HepG2 (cell line): ENCODE measurements around the gene DHX8. TPM values are rescaled to one million over a fixed set of nuclear protein-coding genes. Genes with fewer than 3 reads are reported as not detected.
A peak's percentile ranks its signal among the peaks of the same experiment; 100 is the strongest.

Source experiments
- CBX2 ChIP-seq, 2 experiments: fragments of 200-600 bp in 1 of 2; sonication (generic); formaldehyde crosslinking in 1 of 2; IDR thresholded peaks; 2 replicates each; pipeline versions ENCODE4 v1.7.0 to v1.8.1; 2018 to 2022; ENCODE audit warnings: low read depth in 2 of 2, low read length in 1 of 2, mild to moderate bottlenecking in 1 of 2, missing genetic modification reagents in 1 of 2
- FLYWCH1 ChIP-seq: sonication (generic); formaldehyde crosslinking; IDR thresholded peaks from 2 replicates; pipeline ENCODE4 v1.8.1; 2023; ENCODE audit warnings: mild to moderate bottlenecking, missing genetic modification reagents
- GPBP1L1 ChIP-seq: sonication (generic); formaldehyde crosslinking; IDR thresholded peaks from 2 replicates; pipeline ENCODE4 v1.5.0; 2020; ENCODE audit warnings: mild to moderate bottlenecking, missing genetic modification reagents
- HNRNPK ChIP-seq: fragments of 200-400 bp; formaldehyde crosslinking; IDR thresholded peaks from 2 replicates; pipeline ENCODE4 v1.6.1; 2018; ENCODE audit warnings: low read length, low read depth, moderate library complexity, mild to moderate bottlenecking; ENCODE audit not compliant: poor library complexity, severe bottlenecking
- JUNB ChIP-seq: sonication (generic); formaldehyde crosslinking; IDR thresholded peaks from 2 replicates; pipeline ENCODE4 v1.8.0; 2022; ENCODE audit warnings: missing genetic modification reagents, mild to moderate bottlenecking, borderline replicate concordance
- KLF11 ChIP-seq: IDR thresholded peaks from 2 replicates; pipeline ENCODE4 v1.6.1; 2016; ENCODE audit warnings: missing compliant biosample characterization
- MTA1 ChIP-seq: sonication (generic); formaldehyde crosslinking; IDR thresholded peaks from 2 replicates; pipeline ENCODE4 v1.4.0; 2020; ENCODE audit warnings: missing genetic modification reagents, mild to moderate bottlenecking, borderline replicate concordance
- NCOA5 ChIP-seq: sonication (generic); formaldehyde crosslinking; IDR thresholded peaks from 2 replicates; pipeline ENCODE4 v1.4.0; 2020; ENCODE audit warnings: missing genetic modification reagents
- NR2F2 ChIP-seq: IDR thresholded peaks from 2 replicates; pipeline ENCODE4 v1.6.1; 2012; ENCODE audit warnings: low read depth, inconsistent platforms, borderline replicate concordance
- RAD21 ChIP-seq: fragments of 450-650 bp; formaldehyde crosslinking; IDR thresholded peaks from 2 replicates; pipeline ENCODE4 v1.5.0; 2020; ENCODE audit warnings: mild to moderate bottlenecking
- RERE ChIP-seq: IDR thresholded peaks from 2 replicates; pipeline ENCODE4 v1.6.1; 2016; ENCODE audit warnings: low read depth, missing genetic modification reagents, missing compliant biosample characterization
- SP1 ChIP-seq, 2 experiments: fragments of 450-650 bp in 1 of 2; sonication (generic) in 1 of 2; formaldehyde crosslinking in 1 of 2; IDR thresholded peaks; 2 replicates each; pipeline versions ENCODE4 v1.4.0 to v1.6.1; 2016 to 2020; ENCODE audit warnings: missing genetic modification reagents in 1 of 2
- SRSF1 ChIP-seq: fragments of 200-400 bp; formaldehyde crosslinking; optimal IDR thresholded peaks from 2 replicates; pipeline ENCODE3; 2017; ENCODE audit warnings: mild to moderate bottlenecking, low read depth, low read length, moderate library complexity
- STAT5B ChIP-seq: sonication (generic); formaldehyde crosslinking; IDR thresholded peaks from 2 replicates; pipeline ENCODE4 v1.4.0; 2020; ENCODE audit warnings: missing genetic modification reagents
- TBL1XR1 ChIP-seq: fragments of 150-350 bp; IDR thresholded peaks from 2 replicates; pipeline ENCODE4 v1.6.1; 2014; ENCODE audit warnings: borderline replicate concordance, low read length; ENCODE audit not compliant: partially characterized antibody
- TBX2 ChIP-seq: sonication (generic); formaldehyde crosslinking; IDR thresholded peaks from 2 replicates; pipeline ENCODE4 v1.5.0; 2020; ENCODE audit warnings: missing genetic modification reagents, mild to moderate bottlenecking, borderline replicate concordance
- ZNF160 ChIP-seq: sonication (generic); formaldehyde crosslinking; IDR thresholded peaks from 2 replicates; pipeline ENCODE4 v1.8.0; 2022; ENCODE audit warnings: mild to moderate bottlenecking, inconsistent platforms, missing genetic modification reagents
- ZNF331 ChIP-seq: sonication (generic); formaldehyde crosslinking; IDR thresholded peaks from 2 replicates; pipeline ENCODE4 v1.4.0; 2020; ENCODE audit warnings: missing genetic modification reagents
- polyA plus RNA-seq, 8 experiments: library from polyadenylated mRNA; depleted of rRNA in 3 of 8; stranded (reverse) in 7 of 8; unstranded in 1 of 8; fragments of >200 nt; fragmentation: Illumina TruSeq in 4 of 8; extraction: Trizol in 4 of 8; gene quantifications; 2 replicates each; pipeline versions ENCODE4 v1.2.1 to v1.2.3, GENCODE V29; 2011 to 2016; ENCODE audit warnings: low read depth in 4 of 8, missing spikeins in 1 of 8, mixed read lengths in 1 of 8; ENCODE audit not compliant: insufficient read depth in 1 of 8
- total RNA-seq, 5 experiments: library from RNA; depleted of rRNA; stranded (reverse); fragments of >200 nt; fragmentation: Illumina TruSeq; extraction: Trizol; gene quantifications; 2 replicates each; pipeline ENCODE4 v1.2.3, GENCODE V29; 2016; ENCODE audit warnings: low read depth in 1 of 5
- TF ChIP-seq, protein P1 (sequence below): sonication (generic); formaldehyde crosslinking; IDR thresholded peaks from 2 replicates; pipeline ENCODE4 v1.5.1; 2020; ENCODE audit warnings: mild to moderate bottlenecking, missing genetic modification reagents, moderate library complexity

DHX8 gene
- total and polyA plus RNA-seq, 2 of the 13 experiments (the other 11 are each of a cell fraction or from before 2014, with no cell fraction given), result 24.8 to 48.9 TPM

- peak; percentile 99 for TF ChIP-seq TBL1XR1
- TF ChIP-seq, protein P1, sequence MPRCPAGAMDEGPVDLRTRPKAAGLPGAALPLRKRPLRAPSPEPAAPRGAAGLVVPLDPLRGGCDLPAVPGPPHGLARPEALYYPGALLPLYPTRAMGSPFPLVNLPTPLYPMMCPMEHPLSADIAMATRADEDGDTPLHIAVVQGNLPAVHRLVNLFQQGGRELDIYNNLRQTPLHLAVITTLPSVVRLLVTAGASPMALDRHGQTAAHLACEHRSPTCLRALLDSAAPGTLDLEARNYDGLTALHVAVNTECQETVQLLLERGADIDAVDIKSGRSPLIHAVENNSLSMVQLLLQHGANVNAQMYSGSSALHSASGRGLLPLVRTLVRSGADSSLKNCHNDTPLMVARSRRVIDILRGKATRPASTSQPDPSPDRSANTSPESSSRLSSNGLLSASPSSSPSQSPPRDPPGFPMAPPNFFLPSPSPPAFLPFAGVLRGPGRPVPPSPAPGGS, result peak; percentile 70; the same call in 1 of the 2 replicates
- TF ChIP-seq HNRNPK, result no peak
- TF ChIP-seq SRSF1, result peak; percentile 87
- TF ChIP-seq MTA1, result peak; percentile 98
- TF ChIP-seq FLYWCH1 (CRISPR knock-in tag), result peak; percentile 79; the same call in 1 of the 2 replicates
- TF ChIP-seq NR2F2, result peak; percentile 90
- no peak for TF ChIP-seq CBX2 (IDR thresholded peaks at IDR 0.05; ENCODE audit: low read depth, low read length)
- no peak for TF ChIP-seq CBX2 (CRISPR knock-in tag; IDR thresholded peaks at IDR 0.05; ENCODE audit: low read depth)
- TF ChIP-seq RAD21, result peak; percentile 45
- TF ChIP-seq KLF11 (CRISPR knock-in tag), result peak; percentile 6
- TF ChIP-seq TBX2 (CRISPR knock-in tag), result peak; percentile 99
- peak; percentile 21; the same call in 1 of the 2 replicates for TF ChIP-seq JUNB
- TF ChIP-seq STAT5B, result peak; percentile 83; the same call in 1 of the 2 replicates
- peak; percentile 58; the same call in 1 of the 2 replicates for TF ChIP-seq ZNF160
- no peak for TF ChIP-seq GPBP1L1
- TF ChIP-seq RERE, result peak; percentile 92
- peak; percentile 94 for TF ChIP-seq ZNF331 (CRISPR knock-in tag)
- TF ChIP-seq NCOA5 (CRISPR knock-in tag), result no peak
- no peak for TF ChIP-seq SP1 (IDR thresholded peaks at IDR 0.05)
- TF ChIP-seq SP1 (CRISPR knock-in tag; IDR thresholded peaks at IDR 0.05), result peak; percentile 77
Measured at GRCh38 chr17:43530288-43531081, 46.7 kb downstream of the DHX8 start (continued).
